HG03432 (cell line): ENCODE data around the gene PRH1.

Source experiments
- ATAC-seq: cut with Tn5 transposase; IDR thresholded peaks from one replicate; pipeline ENCODE4 v1.9.1; 2021; ENCODE audit warnings: mild to moderate bottlenecking, moderate library complexity; ENCODE audit not compliant: unreplicated experiment

The PRH1 gene

DNA sequence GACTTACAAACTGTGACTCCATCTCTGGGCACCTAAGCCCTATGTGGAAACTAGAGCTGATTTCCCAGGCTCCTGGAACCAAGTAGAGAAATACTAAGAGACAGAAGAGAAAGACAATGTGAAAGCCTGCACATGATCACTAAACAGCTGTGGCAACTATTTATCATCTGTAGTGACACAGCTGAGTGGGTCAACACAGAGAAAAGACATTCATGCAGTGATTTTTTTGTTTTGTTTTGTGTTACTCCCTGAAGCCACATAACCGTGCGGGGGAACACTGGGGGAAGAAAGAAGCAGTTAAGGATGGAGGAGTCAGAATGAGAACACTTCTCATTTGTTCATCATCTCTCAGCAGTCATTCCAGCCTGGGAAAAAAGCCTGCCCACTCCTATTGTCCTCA lies 36.3 kb downstream of the PRH1 start:
- no peak for ATAC-seq

DNA sequence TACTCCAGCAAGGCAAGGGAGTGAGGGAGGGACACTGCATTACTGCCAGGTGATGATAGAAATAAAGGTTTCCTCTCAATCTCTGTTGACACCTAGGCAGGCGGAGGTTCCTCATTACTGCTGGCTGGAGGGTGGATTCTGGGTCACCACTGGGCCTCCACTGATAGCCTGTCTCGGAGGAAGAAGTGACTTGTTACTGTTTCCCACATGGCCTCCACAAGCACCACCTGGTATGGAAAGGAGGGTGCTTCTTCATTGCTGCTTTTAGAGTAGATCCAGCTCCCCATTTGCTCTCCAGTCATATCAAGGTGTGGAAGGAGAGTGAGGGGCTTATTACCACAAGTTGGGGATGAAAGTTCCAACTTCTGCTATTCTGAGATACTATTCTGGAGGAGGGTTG lies 41.2 kb downstream of the PRH1 start:
- no peak for ATAC-seq

DNA sequence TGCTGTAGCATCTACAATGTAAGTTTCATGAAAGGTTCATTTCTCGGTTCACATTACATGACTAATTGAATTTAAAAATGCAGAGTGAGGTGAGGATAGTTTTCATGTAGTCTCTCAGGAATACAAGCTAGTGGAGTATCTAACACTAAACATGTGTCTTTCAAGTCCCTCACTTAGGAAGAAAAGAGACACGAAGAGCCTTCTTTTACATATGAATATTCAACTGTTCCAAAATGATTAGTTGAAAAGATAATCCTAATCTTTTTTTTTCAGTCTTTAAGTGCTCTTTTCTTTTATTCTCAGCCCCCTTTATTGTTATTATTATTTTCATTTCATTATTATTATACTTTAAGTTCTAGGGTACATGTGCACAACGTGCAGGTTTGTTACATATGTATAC lies 45.6 kb downstream of the PRH1 start:
- no peak for ATAC-seq
